Skin of body (tissue), 2 donors: ENCODE data around the gene ZFAND4. TPM values are rescaled to one million over a fixed set of nuclear protein-coding genes. Genes with fewer than 3 reads are reported as not detected.
"Not testable (repeated sequence)": the region's sequence is repeated elsewhere in the genome, so short reads cannot be mapped to it uniquely, and the experiment has no call there.

ENCODE experiments used
- DNase-seq: peaks from one replicate; lab custom pipeline; 2025; lab: John Stamatoyannopoulos, UW
- total RNA-seq: library from RNA; depleted of rRNA; stranded (reverse); fragments of >200 nt; gene quantifications from one replicate; pipeline ENCODE4 v1.2.3, GENCODE V29; 2014

ZFAND4 gene
- total RNA-seq, 1 donor from 2014 or later = 12.3 TPM

- no peak for DNase-seq
These were observed 81.3 kb downstream of the ZFAND4 start for GRCh38 chr10:45591280-45591679.

DNA sequence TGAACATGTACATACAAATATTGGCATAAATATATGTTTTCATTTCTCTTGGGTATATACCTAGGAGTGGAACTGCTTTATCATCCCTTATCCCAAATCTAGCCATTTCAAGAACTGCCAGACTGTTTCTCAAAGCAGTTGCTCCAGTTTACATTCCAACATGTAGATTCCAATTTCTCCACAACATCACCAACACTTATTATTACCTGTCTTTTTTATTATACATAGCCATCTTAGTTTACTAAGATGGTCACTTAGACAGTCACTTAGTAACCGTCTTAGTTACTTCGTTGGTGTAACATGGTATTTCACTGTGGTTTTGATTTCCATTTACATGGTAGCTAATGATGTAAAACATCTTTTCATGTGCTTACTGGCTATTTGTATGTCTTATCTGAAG is 82.7 kb downstream of the ZFAND4 start:
- no peak for DNase-seq

DNA sequence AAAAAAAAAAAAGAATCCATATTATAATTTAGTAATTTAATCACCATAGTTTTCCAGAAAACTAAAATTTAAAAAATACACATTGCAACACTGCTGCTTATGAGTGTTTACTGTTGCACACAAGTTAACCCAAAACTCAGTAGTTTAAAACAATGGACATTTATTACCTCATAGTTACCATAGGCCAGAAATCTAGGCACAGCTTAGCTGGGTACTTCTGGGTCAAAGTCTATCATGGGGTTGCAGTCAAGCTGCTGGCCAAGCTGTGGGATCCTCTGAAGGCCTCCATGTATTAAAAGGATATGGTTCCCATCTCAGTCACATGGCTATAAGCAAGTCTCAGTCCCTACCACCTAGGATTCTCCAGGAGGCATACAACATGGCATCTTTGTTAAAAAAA is 83.6 kb downstream of the ZFAND4 start:
- DNase-seq = no peak

GRCh38 chr10:45586028-45586824 is 86.3 kb downstream of the ZFAND4 start:
- DNase-seq = no peak

GRCh38 chr10:45585131-45585530 is 87.4 kb downstream of the ZFAND4 start:
- no peak for DNase-seq

- DNase-seq = no peak
These were observed 90.2 kb downstream of the ZFAND4 start for GRCh38 chr10:45582386-45582781.

DNA sequence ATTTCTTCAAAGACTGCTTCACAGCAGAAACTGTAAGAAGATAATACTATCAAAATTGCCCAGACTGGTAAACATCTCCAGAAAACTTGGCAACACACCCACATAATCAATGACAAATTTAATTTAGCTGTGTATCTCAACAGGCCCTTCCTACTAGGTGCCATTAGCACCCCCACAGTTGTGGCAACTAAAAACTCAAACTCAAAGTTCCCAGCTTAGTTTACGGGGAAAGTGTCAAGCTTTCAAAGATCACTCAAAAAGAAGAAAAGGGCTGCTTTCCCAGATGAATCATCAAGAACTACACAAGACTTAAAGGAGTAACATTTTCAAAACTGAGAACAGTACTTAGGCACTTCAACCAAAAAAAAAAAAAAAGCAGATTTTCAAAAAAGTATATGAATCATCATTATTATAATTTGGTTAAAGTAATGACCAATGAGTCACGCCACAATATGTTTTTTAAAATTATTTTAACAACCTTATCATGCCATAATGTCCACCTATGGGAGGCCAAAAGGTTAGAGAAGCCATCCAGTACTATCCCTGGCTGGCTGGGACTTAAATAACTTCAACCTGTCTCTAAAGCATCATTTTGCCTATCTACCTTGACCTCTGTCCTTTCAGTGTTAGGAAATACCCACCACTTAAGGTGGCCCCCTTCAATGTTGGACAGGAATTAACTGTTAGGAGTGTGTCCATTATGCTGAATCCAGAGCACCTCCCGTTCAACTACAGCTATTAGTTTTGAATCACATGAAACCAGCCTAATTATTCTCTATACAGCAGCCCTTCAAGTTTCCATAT is 90.8 kb downstream of the ZFAND4 start:
- DNase-seq = no peak

DNA sequence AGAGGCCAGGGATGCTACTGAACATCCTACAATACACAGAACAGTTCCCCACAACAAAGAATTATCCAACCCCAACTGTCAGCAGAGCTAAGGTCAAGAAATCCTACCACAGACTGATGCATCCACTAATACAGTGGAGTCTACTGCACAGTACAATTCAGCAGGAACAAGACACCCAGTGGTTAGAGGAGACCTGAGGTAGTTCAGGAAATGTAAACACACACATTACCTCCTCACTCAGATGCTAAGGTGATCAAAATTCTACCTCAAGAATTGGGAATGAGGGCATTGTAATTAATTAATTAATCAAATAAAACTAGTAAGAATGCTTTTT is 91.4 kb downstream of the ZFAND4 start:
- DNase-seq = no peak

DNA sequence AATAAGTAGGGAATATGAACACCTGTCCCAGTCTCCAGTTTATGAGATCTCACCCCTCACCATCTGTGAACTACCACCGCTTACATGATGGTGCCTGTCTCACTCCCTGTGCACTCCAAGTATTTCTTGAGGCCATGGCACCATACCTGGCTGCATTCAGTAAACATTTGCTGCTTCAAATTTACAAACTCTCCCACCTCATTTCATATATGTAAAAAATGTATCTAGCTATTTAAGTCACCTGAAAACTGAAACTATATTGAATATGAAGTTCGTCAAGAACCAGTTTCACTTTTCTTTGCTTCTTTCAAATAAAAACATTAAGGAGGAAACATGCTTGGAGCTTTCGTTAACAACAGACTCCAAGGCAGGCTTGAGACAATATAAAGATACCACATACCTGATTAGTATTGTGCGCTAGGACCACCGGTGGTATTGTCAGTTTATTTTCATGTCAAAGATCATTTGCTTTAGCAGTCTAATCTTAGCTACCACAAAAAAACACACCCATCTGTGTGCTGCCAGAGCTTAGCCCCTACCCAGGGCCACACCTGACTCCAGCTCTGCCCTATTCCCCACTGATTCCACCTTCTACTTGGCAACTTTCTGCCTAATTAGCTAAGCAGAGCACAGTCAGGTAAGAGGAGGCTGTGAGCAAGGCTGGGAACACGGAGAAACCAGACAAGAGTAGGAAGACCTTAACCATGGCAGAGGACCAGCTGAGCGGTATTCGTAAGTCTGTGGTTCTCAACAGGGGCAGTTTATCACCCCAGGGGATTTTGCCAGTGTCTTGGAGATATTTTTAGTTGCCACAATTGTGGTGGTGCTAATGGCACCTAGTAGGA is 92.0 kb downstream of the ZFAND4 start:
- DNase-seq = no peak

DNA sequence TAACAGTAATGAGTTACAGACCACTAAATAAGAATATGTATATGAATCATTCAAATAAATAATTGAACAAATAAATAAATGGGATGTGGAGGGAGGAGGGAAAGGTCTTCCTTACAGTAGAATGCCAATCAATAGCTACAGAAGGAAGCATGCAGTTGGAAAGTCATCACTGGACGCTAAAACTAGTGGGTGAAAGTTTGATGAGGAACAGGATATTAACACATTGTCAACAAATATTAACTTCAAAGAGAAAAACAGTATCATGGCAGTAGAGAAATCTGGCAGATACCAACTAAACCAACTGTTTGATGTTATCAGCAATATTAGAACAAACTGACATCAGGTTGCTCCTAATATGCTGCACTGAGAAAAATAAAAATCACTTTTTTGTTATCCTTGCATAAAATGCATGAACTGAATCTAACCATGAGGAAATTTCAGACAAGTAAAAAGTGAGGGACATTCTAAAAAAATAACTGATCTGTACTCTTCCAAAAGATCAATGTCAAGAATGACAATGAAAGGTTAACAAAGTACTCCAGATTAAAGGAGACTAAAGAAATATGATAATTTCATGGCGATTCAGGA is 94.1 kb downstream of the ZFAND4 start:
- DNase-seq = no peak

GRCh38 chr10:45575966-45576597 is 96.5 kb downstream of the ZFAND4 start:
- DNase-seq = no peak

- not testable (repeated sequence) for DNase-seq
These were observed 97.4 kb downstream of the ZFAND4 start for GRCh38 chr10:45575032-45575761.

GRCh38 chr10:45569471-45569870 is 103.1 kb downstream of the ZFAND4 start:
- DNase-seq = no peak

DNA sequence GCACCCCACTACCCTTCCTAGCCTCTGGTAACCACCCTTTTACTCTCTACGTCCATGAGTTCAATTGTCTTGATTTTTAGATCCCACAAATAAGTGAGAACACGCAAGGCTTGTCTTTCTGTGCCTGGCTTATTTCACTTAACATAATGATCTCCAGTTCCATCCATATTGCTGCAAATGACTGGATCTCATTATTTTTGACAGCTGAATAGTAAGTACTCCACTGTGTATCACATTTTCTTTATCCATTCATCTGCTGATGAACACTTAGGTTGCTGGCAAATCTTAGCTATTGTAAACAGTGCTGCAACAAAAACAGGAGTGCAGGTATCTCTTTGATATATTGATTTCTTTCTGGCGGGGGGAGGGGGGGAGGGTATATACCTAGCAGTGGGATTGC is 106.2 kb downstream of the ZFAND4 start:
- no peak for DNase-seq

Other genes starting within 250 kb of the ZFAND4 start
- gene WASHC2C, start 54.5 kb upstream of the ZFAND4 start, total RNA-seq = 31.0 TPM
- 11.7 TPM for gene AGAP4, start 174.7 kb upstream of the ZFAND4 start, total RNA-seq